Common myeloid progenitor, CD34-positive (primary cell): ENCODE results near the gene CELF2.

Experiments
- CTCF ChIA-PET: fragments of 350-600 bp; sonication (Branson Sonifier 250); formaldehyde crosslinking; loops from one replicate; lab custom pipeline; 2021; ENCODE audit warnings: antibody characterized with exemption; lab: Charles Lee
- POLR2A ChIA-PET: fragments of 350-600 bp; sonication (Branson Sonifier 250); formaldehyde crosslinking; loops from one replicate; lab custom pipeline; 2021; ENCODE audit warnings: antibody characterized with exemption; lab: Charles Lee
- DNase-seq, 3 donors: peaks; one replicate each; pipeline versions ENCODE4 v3.0.0 to v3.0.0-alpha.2; 2013
- H3K27ac ChIP-seq, 2 experiments: 1 replicate in 1 of 2; 2 replicates in 1 of 2; pipeline ENCODE4 v1.7.0; 2013; ENCODE audit warnings: inconsistent platforms in 2 of 2, low read length in 2 of 2, mild to moderate bottlenecking in 2 of 2, low read depth in 1 of 2, moderate library complexity in 1 of 2; ENCODE audit not compliant: severe bottlenecking in 2 of 2, insufficient read depth in 1 of 2, poor library complexity in 1 of 2
- H3K27me3 ChIP-seq, 5 experiments: replicated peaks in 2 of 5; 1 replicate in 3 of 5; 2 replicates in 2 of 5; pipeline versions ENCODE4 v1.6.1 to v1.7.0; 2013; ENCODE audit warnings: low read length in 4 of 5, mild to moderate bottlenecking in 2 of 5, moderate library complexity in 2 of 5, inconsistent platforms in 1 of 5; ENCODE audit not compliant: insufficient read depth in 5 of 5, control insufficient read depth in 4 of 5
- H3K36me3 ChIP-seq, 4 experiments: 1 replicate in 2 of 4; 2 replicates in 2 of 4; pipeline versions ENCODE4 v1.6.1 to v1.7.0; 2013; ENCODE audit warnings: low read length in 3 of 4, control low read depth in 1 of 4, mild to moderate bottlenecking in 1 of 4; ENCODE audit not compliant: control insufficient read depth in 4 of 4, insufficient read depth in 4 of 4
- H3K4me1 ChIP-seq, 4 experiments: 1 replicate in 3 of 4; 2 replicates in 1 of 4; pipeline versions ENCODE4 v1.6.1 to v1.7.1; 2013; ENCODE audit warnings: low read length in 3 of 4, mild to moderate bottlenecking in 3 of 4, control low read depth in 1 of 4, inconsistent platforms in 1 of 4, moderate library complexity in 1 of 4; ENCODE audit not compliant: control insufficient read depth in 4 of 4, insufficient read depth in 4 of 4; ENCODE audit errors: control extremely low read depth in 1 of 4
- H3K4me3 ChIP-seq, 7 experiments: 1 replicate in 4 of 7; 2 replicates in 3 of 7; pipeline versions ENCODE4 v1.5.1 to v1.7.0; 2013; ENCODE audit warnings: mild to moderate bottlenecking in 7 of 7, low read length in 6 of 7, moderate library complexity in 6 of 7, inconsistent platforms in 2 of 7, low read depth in 2 of 7, control low read depth in 1 of 7; ENCODE audit not compliant: insufficient read depth in 4 of 7, control insufficient read depth in 1 of 7; ENCODE audit errors: extremely low read depth in 1 of 7
- H3K9me3 ChIP-seq, 5 experiments: 1 replicate in 4 of 5; 2 replicates in 1 of 5; pipeline versions ENCODE4 v1.6.1 to v1.7.1; 2013; ENCODE audit warnings: low read length in 4 of 5, mild to moderate bottlenecking in 2 of 5, inconsistent platforms in 1 of 5, low read depth in 1 of 5, moderate library complexity in 1 of 5; ENCODE audit not compliant: control insufficient read depth in 4 of 5, insufficient read depth in 2 of 5; ENCODE audit errors: control extremely low read depth in 1 of 5
- WGBS: methylation state at CpG from one replicate; pipeline ENCODE4 v1.1.5; 2013; ENCODE audit not compliant: insufficient coverage; 5-methylcytosine and 5-hydroxymethylcytosine counted together

Gene CELF2

GRCh38 chr10:11207560-11207844, 189.8 kb downstream of the CELF2 start:
- CTCF ChIA-PET, result interaction anchor here (1.0 to 1.8 kb wide), 3 partner anchors 13 to 74 kb away, joined by 3 to 5 read pairs (median 3); no protein-coding TSS in a partner anchor

DNA sequence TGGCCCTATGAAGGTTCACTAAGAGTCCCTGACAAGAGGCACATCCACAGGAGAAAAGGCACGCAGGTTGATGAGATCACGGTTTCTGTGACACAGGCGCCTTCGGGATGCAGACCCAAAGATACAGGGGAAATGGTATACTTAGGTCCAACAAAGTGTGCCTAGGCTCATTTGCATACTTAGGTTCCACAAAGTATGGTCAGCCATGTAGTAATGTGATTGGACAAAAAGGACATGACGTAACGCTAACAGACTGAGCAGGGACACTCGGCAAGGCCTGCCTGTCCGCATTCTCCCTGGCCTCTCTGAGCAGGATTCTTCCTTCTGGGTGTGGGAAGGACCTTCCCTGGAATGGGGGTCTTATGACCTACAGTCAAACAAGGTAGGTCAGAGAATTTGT, 190.6 kb downstream of the CELF2 start:
- 94% methylated on average over 7 of the region's 8 CpGs for WGBS
- Histone ChIP-seq H3K9me3 (no peaks in the 10 kb centered on the region), H3K27me3 (no peaks in the 10 kb centered on the region), H3K4me3 (peak overlapping the region in 1 of 7 experiments; percentile 0), H3K4me1 (peaks cover 28 to 71% (median 59%) of the 10 kb centered on the region in 4 experiments), H3K27ac (peak overlapping the region; percentile 40 to 75), H3K36me3 (peaks cover 16 to 83% (median 38%) of the 10 kb centered on the region in 4 experiments)
- POLR2A ChIA-PET, result no interaction called here
- CTCF ChIA-PET, result interaction anchor here (1.8 kb wide), 1 partner anchor 14 kb away, joined by 5 read pairs; no protein-coding TSS in a partner anchor
- no peak for DNase-seq

More at GRCh38 chr10:11207560-11207844, 189.8 kb downstream of the CELF2 start:
- 93% methylated on average over 11 of the region's 15 CpGs for WGBS
- Histone ChIP-seq H3K27me3 (no peaks in the 10 kb centered on the region), H3K9me3 (no peaks in the 10 kb centered on the region), H3K4me3 (no peak overlapping the region), H3K4me1 (peaks cover 28 to 65% (median 51%) of the 10 kb centered on the region in 4 experiments), H3K36me3 (peaks cover 16 to 84% (median 39%) of the 10 kb centered on the region in 4 experiments), H3K27ac (peak overlapping the region in 1 of 2 experiments; percentile 75)
- POLR2A ChIA-PET, result no interaction called here
- DNase-seq, result no peak

GRCh38 chr10:11208908-11209829, 191.5 kb downstream of the CELF2 start:
- Histone ChIP-seq H3K9me3 (no peaks in the 10 kb centered on the region), H3K4me1 (peaks cover 30 to 78% (median 61%) of the 10 kb centered on the region in 4 experiments), H3K27ac (peak overlapping the region; percentile 55 to 75), H3K27me3 (no peaks in the 10 kb centered on the region), H3K4me3 (peak overlapping the region in 4 of 7 experiments; percentile 16 to 60 (median 42)), H3K36me3 (peaks cover 10 to 81% (median 34%) of the 10 kb centered on the region in 4 experiments)
- CTCF ChIA-PET, result interaction anchor here (1.0 to 1.3 kb wide), 2 partner anchors 11 to 43 kb away, joined by 3 read pairs; no protein-coding TSS in a partner anchor
- peak in 2 of 3 donors; percentile 70 for DNase-seq
- POLR2A ChIA-PET, result no interaction called here
- 56% methylated on average over 11 of the region's 13 CpGs for WGBS

DNA sequence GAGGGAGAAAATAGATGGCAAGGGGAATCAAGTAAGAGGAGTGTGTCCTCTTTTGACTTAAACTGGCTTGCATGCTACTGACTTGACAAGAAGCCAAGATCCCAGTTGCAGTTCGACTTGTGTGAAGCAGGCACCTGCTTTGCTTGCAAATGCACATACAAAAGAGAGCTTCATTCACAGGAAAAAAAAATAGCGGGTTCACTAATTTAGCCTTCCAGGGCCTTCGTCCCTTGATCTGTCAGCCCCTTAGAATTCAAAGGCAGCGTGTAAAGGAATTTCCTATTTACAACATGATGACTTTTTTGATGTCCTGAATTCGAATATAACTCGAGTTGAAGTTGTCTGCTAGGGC, 192.1 kb downstream of the CELF2 start:
- ChIA-PET POLR2A (interaction anchor here (0.7 kb wide), 1 partner anchor 96 kb away, joined by 3 read pairs; no protein-coding TSS in a partner anchor), CTCF (interaction anchor here (1.0 to 1.3 kb wide), 2 partner anchors 10 to 44 kb away, joined by 3 read pairs; no protein-coding TSS in a partner anchor)
- Histone ChIP-seq H3K36me3 (peaks cover 9 to 81% (median 34%) of the 10 kb centered on the region in 4 experiments), H3K4me1 (peaks cover 30 to 85% (median 66%) of the 10 kb centered on the region in 4 experiments), H3K9me3 (no peaks in the 10 kb centered on the region), H3K4me3 (peak overlapping the region in 4 of 7 experiments; percentile 7 to 60 (median 42)), H3K27me3 (no peaks in the 10 kb centered on the region), H3K27ac (peak overlapping the region; percentile 51 to 75)
- DNase-seq, result peak in 2 of 3 donors; percentile 49 to 56
- WGBS, result 17% methylated on average over 3 of the region's 6 CpGs

GRCh38 chr10:11210211-11210922, 192.7 kb downstream of the CELF2 start:
- Histone ChIP-seq H3K27ac (peak overlapping the region; percentile 51 to 75), H3K4me3 (peak overlapping the region in 3 of 7 experiments; percentile 40 to 56 (median 42)), H3K27me3 (no peaks in the 10 kb centered on the region), H3K9me3 (no peaks in the 10 kb centered on the region), H3K4me1 (peaks cover 34 to 90% (median 71%) of the 10 kb centered on the region in 4 experiments), H3K36me3 (peaks cover 6 to 81% (median 33%) of the 10 kb centered on the region in 4 experiments)
- ChIA-PET POLR2A (interaction anchor here (0.7 to 1.4 kb wide), 3 partner anchors 13 to 97 kb away, joined by 3 to 5 read pairs (median 4); no protein-coding TSS in a partner anchor), CTCF (interaction anchor here (0.8 to 1.3 kb wide), 3 partner anchors 8 to 44 kb away, joined by 3 read pairs; no protein-coding TSS in a partner anchor)
- DNase-seq, result peak in 2 of 3 donors; percentile 28 to 43
- 9% methylated on average over 6 of the region's 13 CpGs for WGBS

- Histone ChIP-seq H3K4me1 (peaks cover 34 to 85% (median 70%) of the 10 kb centered on the region in 4 experiments), H3K36me3 (peaks cover 6 to 80% (median 32%) of the 10 kb centered on the region in 4 experiments), H3K9me3 (no peaks in the 10 kb centered on the region), H3K4me3 (no peak overlapping the region), H3K27me3 (no peaks in the 10 kb centered on the region), H3K27ac (peak overlapping the region; percentile 28 to 75)
- CTCF ChIA-PET, result interaction anchor here (0.7 to 1.4 kb wide), 4 partner anchors 15 to 101 kb away, joined by 3 read pairs; no protein-coding TSS in a partner anchor
- DNase-seq, result no peak
- 55% methylated on average over 4 of the region's 7 CpGs for WGBS
- POLR2A ChIA-PET, result interaction anchor here (0.7 kb wide), 1 partner anchor 26 kb away, joined by 3 read pairs; no protein-coding TSS in a partner anchor
Measured at GRCh38 chr10:11212288-11213085, 194.8 kb downstream of the CELF2 start.
